AG04450 (cell line): ENCODE measurements around the gene CDHR5. TPM values are rescaled to one million over a fixed set of nuclear protein-coding genes. Genes with fewer than 3 reads are reported as not detected.
A peak's percentile ranks its signal among the peaks of the same experiment; 100 is the strongest.

ENCODE experiments used
- CTCF ChIA-PET: fragments of 300-600, 350-600 bp; formaldehyde crosslinking; extraction: SDS; loops from one replicate; lab custom pipeline; 2022; ENCODE audit warnings: antibody characterized with exemption, inconsistent platforms; lab: Charles Lee
- POLR2A ChIA-PET: fragments of 350-600 bp; formaldehyde crosslinking; extraction: SDS; loops from one replicate; lab custom pipeline; 2021; ENCODE audit warnings: antibody characterized with exemption, inconsistent platforms; lab: Yijun Ruan, JAX
- DNase-seq: peaks from one replicate; pipeline ENCODE4 v3.0.0-alpha.2; 2011; ENCODE audit warnings: low read depth, low spot score
- H3K27ac ChIP-seq: one replicate; pipeline ENCODE4 v1.5.1; 2012; ENCODE audit warnings: low read depth, low read length, control low read depth
- H3K27me3 ChIP-seq: one replicate; pipeline ENCODE4 v1.6.0; 2012; ENCODE audit warnings: low read length; ENCODE audit not compliant: control insufficient read depth, insufficient read depth
- H3K4me3 ChIP-seq: 2 replicates; pipeline ENCODE4 v1.5.1; 2011; ENCODE audit warnings: mild to moderate bottlenecking, low read depth, low read length, control low read depth
- H3K9me3 ChIP-seq: 2 replicates; pipeline ENCODE4 v1.5.1; 2012; ENCODE audit warnings: low read length; ENCODE audit not compliant: control insufficient read depth, insufficient read depth
- polyA plus RNA-seq: library from polyadenylated mRNA; depleted of rRNA; stranded (reverse); fragments of >200 nt; gene quantifications from 2 replicates; pipeline ENCODE4 v1.2.3, GENCODE V29; 2011
- TF ChIP-seq, protein P1 (sequence below): IDR thresholded peaks from 2 replicates; pipeline ENCODE4 v1.5.1; 2011; ENCODE audit warnings: low read depth, low read length, control low read depth, inconsistent platforms

The CDHR5 gene
- polyA plus RNA-seq, 1 experiment = not detected

- no peak overlapping the region for H3K4me3 ChIP-seq
- TF ChIP-seq, protein P1, sequence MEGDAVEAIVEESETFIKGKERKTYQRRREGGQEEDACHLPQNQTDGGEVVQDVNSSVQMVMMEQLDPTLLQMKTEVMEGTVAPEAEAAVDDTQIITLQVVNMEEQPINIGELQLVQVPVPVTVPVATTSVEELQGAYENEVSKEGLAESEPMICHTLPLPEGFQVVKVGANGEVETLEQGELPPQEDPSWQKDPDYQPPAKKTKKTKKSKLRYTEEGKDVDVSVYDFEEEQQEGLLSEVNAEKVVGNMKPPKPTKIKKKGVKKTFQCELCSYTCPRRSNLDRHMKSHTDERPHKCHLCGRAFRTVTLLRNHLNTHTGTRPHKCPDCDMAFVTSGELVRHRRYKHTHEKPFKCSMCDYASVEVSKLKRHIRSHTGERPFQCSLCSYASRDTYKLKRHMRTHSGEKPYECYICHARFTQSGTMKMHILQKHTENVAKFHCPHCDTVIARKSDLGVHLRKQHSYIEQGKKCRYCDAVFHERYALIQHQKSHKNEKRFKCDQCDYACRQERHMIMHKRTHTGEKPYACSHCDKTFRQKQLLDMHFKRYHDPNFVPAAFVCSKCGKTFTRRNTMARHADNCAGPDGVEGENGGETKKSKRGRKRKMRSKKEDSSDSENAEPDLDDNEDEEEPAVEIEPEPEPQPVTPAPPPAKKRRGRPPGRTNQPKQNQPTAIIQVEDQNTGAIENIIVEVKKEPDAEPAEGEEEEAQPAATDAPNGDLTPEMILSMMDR = no peak
- peaks cover 11% of the 10 kb centered on the region; the same call in 1 of the 2 replicates for H3K9me3 ChIP-seq
- CTCF ChIA-PET = interaction anchor here (0.7 kb wide), 1 partner anchor 19 kb away, joined by 3 read pairs; no protein-coding TSS in a partner anchor
- POLR2A ChIA-PET = no interaction called here
- DNase-seq = no peak
- H3K27me3 ChIP-seq = no peaks in the 10 kb centered on the region
- H3K27ac ChIP-seq = peak overlapping the region; percentile 47
Measured at GRCh38 chr11:628056-628455, 3.3 kb upstream of the CDHR5 start.

DNA sequence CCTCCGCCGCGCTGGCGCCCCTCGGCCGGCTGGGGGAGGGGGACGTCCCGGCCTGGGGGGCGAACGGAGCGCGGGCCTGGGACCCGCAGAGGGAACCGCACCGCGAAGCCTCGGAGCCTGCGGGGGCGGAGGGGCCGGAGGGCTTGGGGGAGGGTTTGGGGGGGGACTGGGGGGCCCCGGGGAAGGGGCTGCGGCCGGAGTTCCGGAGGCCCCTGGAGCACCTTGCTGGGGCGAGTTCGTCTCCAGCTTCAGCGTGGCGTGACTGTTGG is 2.5 kb upstream of the CDHR5 start:
- POLR2A ChIA-PET = no interaction called here
- Histone ChIP-seq H3K4me3 (no peak overlapping the region), H3K27ac (no peak overlapping the region), H3K27me3 (no peaks in the 10 kb centered on the region), H3K9me3 (peaks cover 11% of the 10 kb centered on the region; the same call in 1 of the 2 replicates)
- CTCF ChIA-PET = no interaction called here
- no peak for DNase-seq
- TF ChIP-seq, protein P1 = no peak

GRCh38 chr11:626475-627307 is 1.9 kb upstream of the CDHR5 start, which contains the start of gene SCT:
Gene SCT, minus strand, starts transcription at chr11:627181. Its CDS starts 38 bp downstream, at chr11:627143.
- TF ChIP-seq, protein P1 = no peak
- CTCF ChIA-PET = no interaction called here
- POLR2A ChIA-PET = no interaction called here
- H3K9me3 ChIP-seq = peaks cover 11% of the 10 kb centered on the region; the same call in 1 of the 2 replicates
- H3K4me3 ChIP-seq = no peak within 1 kb of the TSS
- H3K27me3 ChIP-seq = no peaks in the 10 kb centered on the region
- no peak for DNase-seq
- no peak within 1 kb of the TSS for H3K27ac ChIP-seq

GRCh38 chr11:625636-626268 is 997 bp upstream of the CDHR5 start:
- ChIA-PET POLR2A (no interaction called here), CTCF (no interaction called here)
- H3K27me3 ChIP-seq = no peaks in the 10 kb centered on the region
- no peak for DNase-seq
- H3K27ac ChIP-seq = no peak overlapping the region
- TF ChIP-seq, protein P1 = no peak
- H3K4me3 ChIP-seq = no peak overlapping the region
- H3K9me3 ChIP-seq = peaks cover 11% of the 10 kb centered on the region; the same call in 1 of the 2 replicates

GRCh38 chr11:623999-624704 is 603 bp downstream of the CDHR5 start:
- Histone ChIP-seq H3K4me3 (no peak overlapping the region), H3K9me3 (peaks cover 11% of the 10 kb centered on the region; the same call in 1 of the 2 replicates), H3K27ac (no peak overlapping the region), H3K27me3 (no peaks in the 10 kb centered on the region)
- CTCF ChIA-PET = no interaction called here
- POLR2A ChIA-PET = no interaction called here
- DNase-seq = no peak
- TF ChIP-seq, protein P1 = no peak
